Erythroblast (primary cell): ENCODE data around the gene TNPO3.

Experiments used
- GATA1 ChIP-seq: IDR thresholded peaks from 2 replicates; pipeline ENCODE4 v1.6.1; 2011; ENCODE audit warnings: low read depth, mild to moderate bottlenecking, control low read depth, low read length, moderate library complexity
- POLR2A ChIP-seq: IDR thresholded peaks from 2 replicates; pipeline ENCODE4 v1.6.1; 2011; ENCODE audit warnings: mild to moderate bottlenecking, low read length

DNA sequence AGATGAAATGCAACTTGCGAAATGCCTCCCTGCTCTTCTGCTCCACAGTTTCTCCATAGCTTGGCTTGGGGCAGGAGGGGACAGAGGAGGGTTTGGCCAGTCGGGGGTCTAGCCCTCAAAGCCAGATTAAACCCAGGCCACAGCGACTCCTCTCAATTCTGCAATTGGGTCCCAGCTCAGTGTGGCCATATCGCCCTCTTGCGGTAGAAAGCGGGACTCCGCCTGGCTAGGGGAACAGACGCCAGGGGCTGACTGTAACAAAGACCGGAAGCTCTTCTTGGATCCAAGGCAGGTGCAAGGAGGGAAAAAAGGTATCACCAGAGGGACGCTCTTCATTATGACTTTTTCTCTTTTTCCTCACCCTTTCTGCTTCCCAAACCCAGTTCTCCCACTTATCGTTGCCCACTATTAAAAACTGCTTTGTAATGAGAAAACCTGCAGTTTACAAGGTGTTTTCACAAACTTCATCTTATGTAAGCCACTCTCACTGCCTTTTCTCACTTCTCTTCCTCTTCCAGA, 36.6 kb upstream of the TNPO3 start:
- TF ChIP-seq POLR2A: no peak
- no peak for TF ChIP-seq GATA1
